HepG2 (cell line): ENCODE data around the gene PRDM10.

Source experiments
- EZH2 ChIP-seq: conservative IDR thresholded peaks from 2 replicates; pipeline ENCODE4 v1.6.1; 2012; ENCODE audit warnings: mild to moderate bottlenecking, low read depth, low read length, moderate library complexity
- U2AF1 ChIP-seq: fragments of 200-400 bp; formaldehyde crosslinking; optimal IDR thresholded peaks from 2 replicates; pipeline ENCODE3; 2017; ENCODE audit warnings: mild to moderate bottlenecking, low read depth, low read length
- ZEB1 ChIP-seq: IDR thresholded peaks from 2 replicates; pipeline ENCODE4 v1.6.1; 2012; ENCODE audit warnings: mild to moderate bottlenecking, low read depth, inconsistent platforms; ENCODE audit not compliant: insufficient replicate concordance
- ZNF224 ChIP-seq: sonication (generic); formaldehyde crosslinking; IDR thresholded peaks from 2 replicates; pipeline ENCODE4 v1.5.0; 2020; ENCODE audit warnings: mild to moderate bottlenecking, missing genetic modification reagents
- TF ChIP-seq, protein P1 (sequence below): sonication (generic); formaldehyde crosslinking; conservative IDR thresholded peaks from 2 replicates; pipeline ENCODE4 v1.4.0; 2020; ENCODE audit warnings: missing genetic modification reagents

DNA sequence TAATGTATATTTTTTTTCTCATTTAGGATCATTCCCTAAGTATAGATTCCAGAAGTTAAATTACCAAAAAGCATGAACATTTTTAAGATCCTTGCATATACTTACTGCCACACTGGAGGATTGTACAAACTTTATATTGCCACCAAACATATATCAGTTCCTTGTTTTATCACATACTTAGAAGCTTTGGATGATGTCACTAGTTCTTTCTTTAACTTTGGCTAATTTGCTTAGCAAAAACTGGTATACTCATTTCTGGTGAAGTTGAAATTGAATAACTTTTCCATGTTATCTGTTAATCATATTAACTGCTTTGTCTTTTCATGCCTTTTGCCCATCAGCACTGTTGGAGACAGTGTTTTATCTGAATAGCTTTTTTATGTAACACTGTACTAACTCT, 31.6 kb upstream of the PRDM10 start:
- no peak for TF ChIP-seq U2AF1
- TF ChIP-seq, protein P1, sequence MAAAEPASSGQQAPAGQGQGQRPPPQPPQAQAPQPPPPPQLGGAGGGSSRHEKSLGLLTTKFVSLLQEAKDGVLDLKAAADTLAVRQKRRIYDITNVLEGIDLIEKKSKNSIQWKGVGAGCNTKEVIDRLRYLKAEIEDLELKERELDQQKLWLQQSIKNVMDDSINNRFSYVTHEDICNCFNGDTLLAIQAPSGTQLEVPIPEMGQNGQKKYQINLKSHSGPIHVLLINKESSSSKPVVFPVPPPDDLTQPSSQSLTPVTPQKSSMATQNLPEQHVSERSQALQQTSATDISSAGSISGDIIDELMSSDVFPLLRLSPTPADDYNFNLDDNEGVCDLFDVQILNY (CRISPR knock-in tag) = no peak
- no peak for TF ChIP-seq ZNF224 (CRISPR knock-in tag)
- TF ChIP-seq EZH2 = no peak
- TF ChIP-seq ZEB1 = no peak
